ENCODE measurements around the gene AKT1. TPM values are rescaled to one million over a fixed set of nuclear protein-coding genes. Genes with fewer than 3 reads are reported as not detected.

Gene AKT1
- total and polyA plus RNA-seq, 2 of the 4 experiments (the other 2 are of a cell fraction) = 193 to 221 TPM

DNA sequence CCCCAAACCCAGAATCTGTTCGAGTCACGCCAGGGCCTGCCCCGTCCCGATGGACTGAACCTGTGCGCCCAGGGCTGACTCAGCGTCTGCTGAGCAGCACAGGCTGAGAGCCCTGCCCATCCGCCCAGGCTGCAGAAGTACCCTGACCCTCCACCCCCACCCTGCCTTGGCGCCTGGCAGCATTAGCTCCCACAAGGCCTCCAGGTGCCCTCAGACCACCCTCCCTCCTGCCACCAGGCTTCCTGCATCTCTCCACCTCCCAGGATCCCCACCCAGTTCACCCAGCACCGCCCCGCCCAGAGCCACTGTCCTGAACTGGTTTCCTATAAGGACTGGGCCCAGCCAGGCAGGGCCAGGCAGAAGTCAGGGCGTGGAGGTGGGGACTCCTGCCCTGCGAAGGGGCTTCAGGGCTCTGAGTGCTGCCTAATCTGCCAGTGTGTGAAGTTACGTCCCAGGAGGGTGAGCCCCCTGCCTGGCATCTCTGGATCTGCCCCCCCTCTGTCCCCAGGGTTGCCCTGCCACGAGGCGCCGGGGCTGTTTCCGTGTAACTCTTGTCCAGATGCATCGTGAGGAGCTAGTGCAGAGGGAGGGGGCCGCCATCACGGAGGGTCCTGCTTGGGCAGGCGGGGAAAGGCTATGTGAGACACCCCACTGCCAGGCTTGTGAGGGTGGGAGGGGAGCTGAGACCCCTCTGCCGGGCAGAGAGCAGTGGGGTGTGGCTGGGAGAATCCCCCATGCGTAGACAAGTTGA lies 62.4 kb downstream of the AKT1 start:
- DNase-seq = no peak
- Histone ChIP-seq H2AK9ac (replicated peaks; ENCODE audit: low read depth, low read length, poor library complexity) (no peak overlapping the region), H3K9ac (ENCODE audit: low read depth, low read length) (no peak overlapping the region), H3K4me2 (ENCODE audit: low read depth, low read length) (no peak overlapping the region), H2AFZ (replicated peaks; ENCODE audit: low read length, poor library complexity) (no peak overlapping the region), H3K9me3 (ENCODE audit: control insufficient read depth, insufficient read depth, low read length) (no peaks in the 10 kb centered on the region), H3K79me1 (ENCODE audit: low read depth in 1 of 2, low read length in 2 of 2) (no peaks in the 10 kb centered on the region), H3K23ac (ENCODE audit: low read depth, low read length) (no peak overlapping the region), H3K36me3 (ENCODE audit: control insufficient read depth, insufficient read depth, low read length) (no peaks in the 10 kb centered on the region), H2BK120ac (ENCODE audit: low read depth, low read length) (no peak overlapping the region), H3K27me3 (ENCODE audit: control insufficient read depth, insufficient read depth, low read length) (no peaks in the 10 kb centered on the region), H3K4me3 (ENCODE audit: insufficient read depth, low read depth, low read length) (no peak overlapping the region), H2BK15ac (ENCODE audit: low read depth, low read length) (no peak overlapping the region), H3K9me1 (ENCODE audit: insufficient read depth, low read length) (peaks cover 5% of the 10 kb centered on the region; the same call in 1 of the 2 replicates), H3K14ac (replicated peaks; ENCODE audit: low read depth, low read length) (no peak overlapping the region), H2BK20ac (ENCODE audit: low read depth, low read length) (no peak overlapping the region), H2AK5ac (ENCODE audit: low read depth, low read length) (no peak overlapping the region), H4K8ac (ENCODE audit: low read depth in 2 of 2, low read length in 2 of 2) (no peak overlapping the region), H3K4me1 (ENCODE audit: control insufficient read depth, insufficient read depth, low read length) (peaks cover 15% of the 10 kb centered on the region), H3K56ac (ENCODE audit: extremely low read depth, insufficient read depth, low read length) (no peak overlapping the region), H4K91ac (ENCODE audit: insufficient read depth, low read depth, low read length) (no peak overlapping the region), H4K20me1 (ENCODE audit: insufficient read depth, low read length) (no peaks in the 10 kb centered on the region), H2BK5ac (ENCODE audit: low read depth, low read length, poor library complexity, severe bottlenecking) (no peak overlapping the region), H3K18ac (ENCODE audit: low read depth, low read length) (no peak overlapping the region), H3K27ac (ENCODE audit: insufficient read depth, low read length) (no peak overlapping the region), H4K5ac (ENCODE audit: low read depth, low read length) (no peak overlapping the region), H3K4ac (ENCODE audit: low read depth, low read length) (no peak overlapping the region)
- no TSS peak for BruUV-seq (replicated peaks)
- dilution Hi-C loops (cut with HindIII; ENCODE audit: low sequenced_read_pairs, unreplicated experiment) (no loop called here), intact Hi-C loops (cut with micrococcal nuclease) (no loop called here), in situ Hi-C loops (cut with MboI; ENCODE audit: low sequenced_read_pairs) (no loop called here)
- TF ChIP-seq RCOR1 (IDR thresholded peaks at IDR 0.05; ENCODE audit: insufficient replicate concordance, low read length) = no peak
- TF ChIP-seq FOS (IDR thresholded peaks at IDR 0.05; ENCODE audit: low read depth, low read length) = no peak
- no peak for TF ChIP-seq MXI1 (IDR thresholded peaks at IDR 0.05; ENCODE audit: borderline replicate concordance, low read depth, low read length)
- no peak for TF ChIP-seq MAZ (IDR thresholded peaks at IDR 0.05; ENCODE audit: borderline replicate concordance, low read depth, low read length)
- TF ChIP-seq, protein P1, sequence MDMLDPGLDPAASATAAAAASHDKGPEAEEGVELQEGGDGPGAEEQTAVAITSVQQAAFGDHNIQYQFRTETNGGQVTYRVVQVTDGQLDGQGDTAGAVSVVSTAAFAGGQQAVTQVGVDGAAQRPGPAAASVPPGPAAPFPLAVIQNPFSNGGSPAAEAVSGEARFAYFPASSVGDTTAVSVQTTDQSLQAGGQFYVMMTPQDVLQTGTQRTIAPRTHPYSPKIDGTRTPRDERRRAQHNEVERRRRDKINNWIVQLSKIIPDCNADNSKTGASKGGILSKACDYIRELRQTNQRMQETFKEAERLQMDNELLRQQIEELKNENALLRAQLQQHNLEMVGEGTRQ (IDR thresholded peaks at IDR 0.05; ENCODE audit: low read depth, low read length) = no peak
- no peak for TF ChIP-seq RFX5 (IDR thresholded peaks at IDR 0.05; ENCODE audit: low read depth, low read length)
- TF ChIP-seq, protein P2, sequence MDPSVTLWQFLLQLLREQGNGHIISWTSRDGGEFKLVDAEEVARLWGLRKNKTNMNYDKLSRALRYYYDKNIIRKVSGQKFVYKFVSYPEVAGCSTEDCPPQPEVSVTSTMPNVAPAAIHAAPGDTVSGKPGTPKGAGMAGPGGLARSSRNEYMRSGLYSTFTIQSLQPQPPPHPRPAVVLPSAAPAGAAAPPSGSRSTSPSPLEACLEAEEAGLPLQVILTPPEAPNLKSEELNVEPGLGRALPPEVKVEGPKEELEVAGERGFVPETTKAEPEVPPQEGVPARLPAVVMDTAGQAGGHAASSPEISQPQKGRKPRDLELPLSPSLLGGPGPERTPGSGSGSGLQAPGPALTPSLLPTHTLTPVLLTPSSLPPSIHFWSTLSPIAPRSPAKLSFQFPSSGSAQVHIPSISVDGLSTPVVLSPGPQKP (IDR thresholded peaks at IDR 0.05; ENCODE audit: borderline replicate concordance, low read depth, low read length) = no peak
- no peak for TF ChIP-seq CEBPB (IDR thresholded peaks at IDR 0.05; ENCODE audit: low read depth, low read length)
- no peak for TF ChIP-seq RAD21 (IDR thresholded peaks at IDR 0.05; ENCODE audit: low read length)
- TF ChIP-seq SMC3 (IDR thresholded peaks at IDR 0.05; ENCODE audit: low read depth, low read length) = no peak
- TF ChIP-seq BHLHE40 (IDR thresholded peaks at IDR 0.05; ENCODE audit: low read depth, low read length) = no peak
- no peak for TF ChIP-seq CHD1 (IDR thresholded peaks at IDR 0.05; ENCODE audit: low read depth, low read length)
- no peak for TF ChIP-seq MAFK (IDR thresholded peaks at IDR 0.05; ENCODE audit: low read depth, low read length)
- TF ChIP-seq, protein P3, sequence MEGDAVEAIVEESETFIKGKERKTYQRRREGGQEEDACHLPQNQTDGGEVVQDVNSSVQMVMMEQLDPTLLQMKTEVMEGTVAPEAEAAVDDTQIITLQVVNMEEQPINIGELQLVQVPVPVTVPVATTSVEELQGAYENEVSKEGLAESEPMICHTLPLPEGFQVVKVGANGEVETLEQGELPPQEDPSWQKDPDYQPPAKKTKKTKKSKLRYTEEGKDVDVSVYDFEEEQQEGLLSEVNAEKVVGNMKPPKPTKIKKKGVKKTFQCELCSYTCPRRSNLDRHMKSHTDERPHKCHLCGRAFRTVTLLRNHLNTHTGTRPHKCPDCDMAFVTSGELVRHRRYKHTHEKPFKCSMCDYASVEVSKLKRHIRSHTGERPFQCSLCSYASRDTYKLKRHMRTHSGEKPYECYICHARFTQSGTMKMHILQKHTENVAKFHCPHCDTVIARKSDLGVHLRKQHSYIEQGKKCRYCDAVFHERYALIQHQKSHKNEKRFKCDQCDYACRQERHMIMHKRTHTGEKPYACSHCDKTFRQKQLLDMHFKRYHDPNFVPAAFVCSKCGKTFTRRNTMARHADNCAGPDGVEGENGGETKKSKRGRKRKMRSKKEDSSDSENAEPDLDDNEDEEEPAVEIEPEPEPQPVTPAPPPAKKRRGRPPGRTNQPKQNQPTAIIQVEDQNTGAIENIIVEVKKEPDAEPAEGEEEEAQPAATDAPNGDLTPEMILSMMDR (conservative IDR thresholded peaks at IDR 0.05; ENCODE audit: low read depth, low read length) = no peak
- TF ChIP-seq NFE2L2 (IDR thresholded peaks at IDR 0.05; ENCODE audit: low read depth, low read length) = no peak
- TF ChIP-seq POLR2A (IDR thresholded peaks at IDR 0.05; ENCODE audit: low read depth, low read length) = no peak
- ChIA-PET POLR2A (ENCODE audit: unreplicated experiment) (no interaction called here), CTCF (no interaction called here)
- no peak for ATAC-seq (ENCODE audit: low read depth)
- 78% methylated on average over 11 of the region's 23 CpGs; no CpG with 5 or more reads in 1 of the 2 experiments for WGBS, 2 experiments (ENCODE audit: extremely low coverage in 2 of 2, insufficient read length in 1 of 2)
